ENCODE results near the gene SND1. TPM values are rescaled to one million over a fixed set of nuclear protein-coding genes. Genes with fewer than 3 reads are reported as not detected.

SND1 gene
- total and polyA plus RNA-seq, 2 of the 4 experiments (the other 2 are of a cell fraction) = 154 to 294 TPM

- no peak for TF ChIP-seq CTCF (conservative IDR thresholded peaks at IDR 0.05; ENCODE audit: low read depth, low read length)
- no peak overlapping the region for H2AK5ac ChIP-seq (ENCODE audit: low read depth, low read length)
- H2BK20ac ChIP-seq (ENCODE audit: low read depth, low read length) = no peak overlapping the region
- no peak overlapping the region for H4K5ac ChIP-seq (ENCODE audit: low read depth, low read length)
- peaks cover 21% of the 10 kb centered on the region for H3K9me1 ChIP-seq (ENCODE audit: insufficient read depth, low read length)
- no peak overlapping the region for H2BK15ac ChIP-seq (ENCODE audit: low read depth, low read length)
- no peak overlapping the region for H3K56ac ChIP-seq (ENCODE audit: extremely low read depth, insufficient read depth, low read length)
- no TSS peak for BruUV-seq (replicated peaks)
- H3K4ac ChIP-seq (ENCODE audit: low read depth, low read length) = no peak overlapping the region
- no peak overlapping the region for H2BK120ac ChIP-seq (ENCODE audit: low read depth, low read length)
- peaks cover 1% of the 10 kb centered on the region; the same call in 1 of the 2 replicates for H3K4me1 ChIP-seq (ENCODE audit: control insufficient read depth, insufficient read depth, low read length)
- POLR2A ChIA-PET (ENCODE audit: unreplicated experiment) = no interaction called here
- H3K14ac ChIP-seq (replicated peaks; ENCODE audit: low read depth, low read length) = no peak overlapping the region
- no peak overlapping the region for H2AK9ac ChIP-seq (replicated peaks; ENCODE audit: low read depth, low read length, poor library complexity)
- no peaks in the 10 kb centered on the region for H3K9me3 ChIP-seq (ENCODE audit: control insufficient read depth, insufficient read depth, low read length)
- no peak overlapping the region for H4K91ac ChIP-seq (ENCODE audit: insufficient read depth, low read depth, low read length)
- H2BK5ac ChIP-seq (ENCODE audit: low read depth, low read length, poor library complexity, severe bottlenecking) = no peak overlapping the region
- no peak overlapping the region for H4K8ac ChIP-seq (ENCODE audit: low read depth in 2 of 2, low read length in 2 of 2)
- H3K23ac ChIP-seq (ENCODE audit: low read depth, low read length) = no peak overlapping the region
- H3K79me1 ChIP-seq (ENCODE audit: low read depth in 1 of 2, low read length in 2 of 2) = peaks cover 48 to 86% of the 10 kb centered on the region in 2 experiments
- ATAC-seq (ENCODE audit: low read depth) (no peak), DNase-seq (no peak)
- peaks cover 81% of the 10 kb centered on the region for H4K20me1 ChIP-seq (ENCODE audit: insufficient read depth, low read length)
- dilution Hi-C loops (cut with HindIII; ENCODE audit: low sequenced_read_pairs, unreplicated experiment) (no loop called here), intact Hi-C loops (cut with micrococcal nuclease) (no loop called here), in situ Hi-C loops (cut with MboI; ENCODE audit: low sequenced_read_pairs) (no loop called here)
- no peaks in the 10 kb centered on the region for H3K27me3 ChIP-seq (ENCODE audit: control insufficient read depth, insufficient read depth, low read length)
- 92% methylated on average over 2 of the region's 4 CpGs; no CpG with 5 or more reads in 1 of the 2 experiments for WGBS, 2 experiments (ENCODE audit: extremely low coverage in 2 of 2, insufficient read length in 1 of 2)
- H3K9ac ChIP-seq (ENCODE audit: low read depth, low read length) = no peak overlapping the region
- H3K4me3 ChIP-seq (ENCODE audit: insufficient read depth, low read depth, low read length) = no peak overlapping the region
- H2AFZ ChIP-seq (replicated peaks; ENCODE audit: low read length, poor library complexity) = no peak overlapping the region
- no peak overlapping the region for H3K27ac ChIP-seq (ENCODE audit: insufficient read depth, low read length)
- H3K18ac ChIP-seq (ENCODE audit: low read depth, low read length) = no peak overlapping the region
- H3K4me2 ChIP-seq (ENCODE audit: low read depth, low read length) = no peak overlapping the region
- CTCF ChIA-PET = interaction anchor here (0.7 kb wide), 1 partner anchor 420 kb away, joined by 4 read pairs; no protein-coding TSS in a partner anchor
- peaks cover 3% of the 10 kb centered on the region; the same call in 1 of the 2 replicates for H3K36me3 ChIP-seq (ENCODE audit: control insufficient read depth, insufficient read depth, low read length)
Measured at GRCh38 chr7:127793582-127793981, 141.6 kb downstream of the SND1 start.
